SU-DHL-6 (cell line): ENCODE data around the gene KCNF1.

Experiments
- EZH2phosphoT487 ChIP-seq: fragments of 200-600 bp; sonication (generic), shearing (Covaris generic); conservative IDR thresholded peaks from 2 replicates; pipeline ENCODE4 v1.6.1; 2018; ENCODE audit warnings: mild to moderate bottlenecking, antibody characterized with exemption, low read length, moderate library complexity, mixed read lengths
- TF ChIP-seq, protein P1 (sequence below): fragments of 200-600 bp; sonication (generic); IDR thresholded peaks from one replicate; pipeline ENCODE4 v1.5.1; 2017; ENCODE audit warnings: antibody characterized with exemption, mild to moderate bottlenecking, low read length, moderate library complexity; ENCODE audit not compliant: insufficient read depth, poor library complexity, severe bottlenecking

DNA sequence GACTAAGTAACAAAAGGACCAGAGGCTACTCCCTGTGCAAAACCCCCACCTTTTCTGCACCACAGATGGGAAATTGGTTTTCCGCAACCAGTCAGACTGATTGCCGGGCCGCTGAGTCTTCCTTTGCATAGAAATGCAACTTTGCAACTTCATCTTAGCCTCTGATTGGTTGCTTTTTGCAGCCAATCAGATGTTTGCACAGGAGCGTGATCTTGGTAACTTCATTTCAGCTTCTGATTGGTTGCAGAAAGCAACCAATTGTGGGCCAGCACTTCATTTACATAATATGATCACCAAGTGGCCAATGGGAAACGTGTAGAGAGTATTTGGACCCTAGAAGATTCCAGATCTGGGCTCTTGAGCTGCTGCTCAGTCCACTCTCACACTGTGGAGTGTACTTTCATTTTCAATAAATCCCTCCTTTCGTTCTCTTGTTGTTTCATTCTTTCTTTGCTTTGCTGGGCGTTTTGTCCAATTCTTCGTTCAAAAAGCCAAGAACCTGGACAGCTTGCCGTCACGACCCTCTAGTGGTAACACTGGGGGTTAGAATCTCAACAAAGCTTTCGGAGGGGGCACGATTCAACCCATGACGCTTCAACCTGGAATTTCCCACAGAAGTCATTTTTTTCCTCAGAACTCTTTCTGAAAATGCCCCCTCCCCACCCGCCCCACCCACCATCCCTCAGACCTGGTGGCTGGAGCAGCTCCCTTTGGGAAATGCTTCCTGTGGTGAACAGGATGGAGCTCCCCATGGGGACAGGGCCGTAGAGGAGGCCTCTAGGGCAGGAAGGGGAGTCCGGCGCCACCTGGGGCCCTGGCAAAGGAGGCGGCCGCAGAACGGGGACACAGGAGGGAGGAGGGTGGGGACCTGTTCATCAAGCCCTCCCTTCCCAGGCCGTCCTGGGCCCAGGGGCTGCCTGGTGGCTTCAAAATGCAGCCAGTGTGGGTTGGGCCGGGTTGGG is 31.8 kb upstream of the KCNF1 start:
- TF ChIP-seq, protein P1, sequence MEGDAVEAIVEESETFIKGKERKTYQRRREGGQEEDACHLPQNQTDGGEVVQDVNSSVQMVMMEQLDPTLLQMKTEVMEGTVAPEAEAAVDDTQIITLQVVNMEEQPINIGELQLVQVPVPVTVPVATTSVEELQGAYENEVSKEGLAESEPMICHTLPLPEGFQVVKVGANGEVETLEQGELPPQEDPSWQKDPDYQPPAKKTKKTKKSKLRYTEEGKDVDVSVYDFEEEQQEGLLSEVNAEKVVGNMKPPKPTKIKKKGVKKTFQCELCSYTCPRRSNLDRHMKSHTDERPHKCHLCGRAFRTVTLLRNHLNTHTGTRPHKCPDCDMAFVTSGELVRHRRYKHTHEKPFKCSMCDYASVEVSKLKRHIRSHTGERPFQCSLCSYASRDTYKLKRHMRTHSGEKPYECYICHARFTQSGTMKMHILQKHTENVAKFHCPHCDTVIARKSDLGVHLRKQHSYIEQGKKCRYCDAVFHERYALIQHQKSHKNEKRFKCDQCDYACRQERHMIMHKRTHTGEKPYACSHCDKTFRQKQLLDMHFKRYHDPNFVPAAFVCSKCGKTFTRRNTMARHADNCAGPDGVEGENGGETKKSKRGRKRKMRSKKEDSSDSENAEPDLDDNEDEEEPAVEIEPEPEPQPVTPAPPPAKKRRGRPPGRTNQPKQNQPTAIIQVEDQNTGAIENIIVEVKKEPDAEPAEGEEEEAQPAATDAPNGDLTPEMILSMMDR, result no peak
- no peak for TF ChIP-seq EZH2phosphoT487
